ENCODE results near the gene CLEC11A.

DNA sequence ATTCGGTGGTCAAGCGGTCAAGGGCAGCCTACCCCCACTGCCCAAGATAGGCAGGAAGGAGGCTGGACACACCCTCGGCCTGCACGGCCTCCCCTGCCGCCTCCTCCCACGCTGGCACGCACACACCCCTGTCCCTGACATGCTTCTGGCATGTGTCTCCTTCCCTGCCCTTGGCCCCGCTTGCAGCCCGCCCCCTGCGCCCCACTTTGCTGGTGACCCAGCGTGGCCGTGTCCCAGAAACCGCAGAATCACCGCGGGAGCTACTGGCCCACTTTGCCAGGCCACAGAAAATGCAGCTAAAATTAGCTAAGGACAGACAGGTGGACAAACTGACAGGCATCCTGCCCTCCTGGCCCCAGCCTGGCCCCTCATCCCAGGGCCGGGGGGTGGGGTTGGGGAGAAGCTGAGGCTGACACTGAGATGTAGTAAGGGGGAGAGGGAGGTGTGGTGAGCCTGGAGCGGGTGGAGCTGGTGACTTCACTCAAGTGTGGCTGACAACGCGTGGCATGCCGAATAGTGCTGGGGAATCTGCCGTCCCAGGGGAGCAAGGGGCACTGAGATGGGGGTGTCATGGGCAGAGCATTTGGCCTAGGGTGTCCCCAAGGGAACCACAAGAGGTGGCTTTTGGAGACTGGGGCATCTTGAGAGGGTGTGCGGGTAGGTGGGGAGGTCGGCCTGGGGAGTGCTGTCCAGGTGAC is 6.0 kb upstream of the CLEC11A start:
- TF ChIP-seq FOXK2 (IDR thresholded peaks at IDR 0.05) (no peak), BHLHE40 (IDR thresholded peaks at IDR 0.05; ENCODE audit: borderline replicate concordance) (no peak), FOXM1 (IDR thresholded peaks at IDR 0.05; ENCODE audit: borderline replicate concordance) (no peak), FOXA1 (IDR thresholded peaks at IDR 0.05) (no peak), TARDBP (IDR thresholded peaks at IDR 0.05) (no peak), SUZ12 (IDR thresholded peaks at IDR 0.05) (no peak), SP1 (IDR thresholded peaks at IDR 0.05) (no peak), ELF4 (IDR thresholded peaks at IDR 0.05) (no peak)

All from HEK293T (cell line).